Measurements from ENCODE around the gene NRCAM. TPM values are rescaled to one million over a fixed set of nuclear protein-coding genes. Genes with fewer than 3 reads are reported as not detected.
A peak's percentile ranks its signal among the peaks of the same experiment; 100 is the strongest.

The NRCAM gene
- polyA plus RNA-seq, 2 of the 4 experiments (the other 2 are of a cell fraction): 129 to 210 TPM

- ATAC-seq: no peak
- no peak for DNase-seq (ENCODE audit: low read depth in 1 of 2, low spot score in 1 of 2)
- Histone ChIP-seq H3K4me3 (no peak overlapping the region), H3K4me1 (peaks cover 61% of the 10 kb centered on the region), H3K27ac (no peak overlapping the region), H3K4me2 (no peak overlapping the region), H3K9me3 (no peaks in the 10 kb centered on the region)
- TF ChIP-seq KDM5A (IDR thresholded peaks at IDR 0.05) (no peak), HES2 (IDR thresholded peaks at IDR 0.05) (no peak), ELK1 (IDR thresholded peaks at IDR 0.05; ENCODE audit: low read depth, low read length) (no peak), ZFP36 (IDR thresholded peaks at IDR 0.05; ENCODE audit: borderline replicate concordance, partially characterized antibody) (no peak), ESRRA (IDR thresholded peaks at IDR 0.05; ENCODE audit: borderline replicate concordance, low read length) (no peak), HEYL (CRISPR knock-in tag; IDR thresholded peaks at IDR 0.05) (no peak), RCOR1 (IDR thresholded peaks at IDR 0.05; ENCODE audit: low read depth, low read length) (no peak), MAX (IDR thresholded peaks at IDR 0.05) (no peak), EHMT2 (IDR thresholded peaks at IDR 0.05; ENCODE audit: low read depth) (no peak), RAD21 (conservative IDR thresholded peaks at IDR 0.05 in 1 of 2, IDR thresholded peaks at IDR 0.05 in 1 of 2) (no peak), TP53 (CRISPR knock-in tag; IDR thresholded peaks at IDR 0.05) (no peak), RNF2 (IDR thresholded peaks at IDR 0.05; ENCODE audit: borderline replicate concordance, low read depth) (no peak)
- 96% methylated on average over 1 of the region's 1 CpG for WGBS (ENCODE audit: missing lambda C conversion rate)
- ChIA-PET CTCF (interaction anchor here (0.8 to 3.4 kb wide), 4 partner anchors 9 to 284 kb away, joined by 3 to 12 read pairs (median 7); no protein-coding TSS in a partner anchor), POLR2A (no interaction called here)
- FAIRE-seq: no peak
Measured at GRCh38 chr7:108431099-108431498, 25.1 kb downstream of the NRCAM start.

- no peak overlapping the region for H3K4me3 ChIP-seq
- POLR2A ChIA-PET: no interaction called here
- FAIRE-seq (no peak), ATAC-seq (no peak), DNase-seq (ENCODE audit: low read depth in 1 of 2, low spot score in 1 of 2) (no peak)
- TF ChIP-seq KDM5A (IDR thresholded peaks at IDR 0.05) (no peak), FOXS1 (CRISPR knock-in tag; IDR thresholded peaks at IDR 0.05) (no peak), KDM1A (IDR thresholded peaks at IDR 0.05; ENCODE audit: low read depth) (no peak), MYC (IDR thresholded peaks at IDR 0.05; ENCODE audit: borderline replicate concordance, low read length) (no peak), NPAS2 (CRISPR knock-in tag; IDR thresholded peaks at IDR 0.05; ENCODE audit: borderline replicate concordance) (no peak), MAFK (IDR thresholded peaks at IDR 0.05; ENCODE audit: partially characterized antibody) (no peak), E2F6 (IDR thresholded peaks at IDR 0.05; ENCODE audit: borderline replicate concordance, low read depth) (no peak), RFX5 (IDR thresholded peaks at IDR 0.05) (no peak), SREBF2 (IDR thresholded peaks at IDR 0.05) (no peak), HDAC2 (IDR thresholded peaks at IDR 0.05) (no peak), NFE2L2 (conservative IDR thresholded peaks at IDR 0.05; ENCODE audit: low read length) (no peak)
- no peaks in the 10 kb centered on the region for H3K9me3 ChIP-seq
- H3K27ac ChIP-seq: no peak overlapping the region
- CTCF ChIA-PET: interaction anchor here (0.8 to 3.4 kb wide), 4 partner anchors 9 to 284 kb away, joined by 3 to 12 read pairs (median 7); no protein-coding TSS in a partner anchor
- H3K4me1 ChIP-seq: peaks cover 65% of the 10 kb centered on the region
- H3K4me2 ChIP-seq: no peak overlapping the region
- WGBS (ENCODE audit: missing lambda C conversion rate): 91% methylated on average over 1 of the region's 1 CpG
Measured at GRCh38 chr7:108430664-108431063, 25.6 kb downstream of the NRCAM start.

GRCh38 chr7:108427766-108428165, 28.5 kb downstream of the NRCAM start:
- no peak overlapping the region for H3K27ac ChIP-seq
- H3K9me3 ChIP-seq: no peaks in the 10 kb centered on the region
- ChIA-PET POLR2A (no interaction called here), CTCF (interaction anchor here (1.2 to 2.8 kb wide), 2 partner anchors 9 to 26 kb away, joined by 3 to 8 read pairs; no protein-coding TSS in a partner anchor)
- FAIRE-seq (peak; percentile 13), ATAC-seq (no peak), DNase-seq (ENCODE audit: low read depth in 1 of 2, low spot score in 1 of 2) (no peak)
- H3K4me3 ChIP-seq: no peak overlapping the region
- 20% methylated on average over 1 of the region's 1 CpG for WGBS (ENCODE audit: missing lambda C conversion rate)
- H3K4me2 ChIP-seq: peak overlapping the region; percentile 5; the same call in 1 of the 3 replicates
- H3K4me1 ChIP-seq: peaks cover 63% of the 10 kb centered on the region
- TF ChIP-seq TFCP2L1 (CRISPR knock-in tag; IDR thresholded peaks at IDR 0.05) (no peak), RARB (CRISPR knock-in tag; IDR thresholded peaks at IDR 0.05) (no peak), FOSB (CRISPR knock-in tag; IDR thresholded peaks at IDR 0.05) (no peak), KDM5A (IDR thresholded peaks at IDR 0.05) (no peak), ELK1 (IDR thresholded peaks at IDR 0.05; ENCODE audit: low read depth, low read length) (no peak), MAZ (IDR thresholded peaks at IDR 0.05; ENCODE audit: borderline replicate concordance, low read depth, low read length) (no peak), USF2 (IDR thresholded peaks at IDR 0.05) (no peak), BCL3 (IDR thresholded peaks at IDR 0.05) (no peak), HOXA7 (CRISPR knock-in tag; IDR thresholded peaks at IDR 0.05) (no peak), FOSL2 (IDR thresholded peaks at IDR 0.05) (no peak), FOSL2 (CRISPR knock-in tag; IDR thresholded peaks at IDR 0.05) (no peak), SMC3 (IDR thresholded peaks at IDR 0.05) (no peak)
